ENCODE measurements around the gene SRSF9.

GRCh38 chr12:120473807-120474615, 4.5 kb upstream of the SRSF9 start:
- no peak for TF ChIP-seq HDGF (IDR thresholded peaks at IDR 0.05; ENCODE audit: borderline replicate concordance)
- no peak for TF ChIP-seq SP1 (IDR thresholded peaks at IDR 0.05)
- no peak for TF ChIP-seq L3MBTL2 (conservative IDR thresholded peaks at IDR 0.05)
- no peak for TF ChIP-seq ZNF384 (IDR thresholded peaks at IDR 0.05)
- no peak for TF ChIP-seq ARNT (IDR thresholded peaks at IDR 0.05)
- TF ChIP-seq LEF1 (IDR thresholded peaks at IDR 0.05; ENCODE audit: borderline replicate concordance) = no peak
- no peak for TF ChIP-seq FOXK2 (IDR thresholded peaks at IDR 0.05)
- no peak for TF ChIP-seq BHLHE40 (IDR thresholded peaks at IDR 0.05; ENCODE audit: borderline replicate concordance)
- no peak for TF ChIP-seq FOXA1 (IDR thresholded peaks at IDR 0.05)
- TF ChIP-seq FOXM1 (IDR thresholded peaks at IDR 0.05; ENCODE audit: borderline replicate concordance) = no peak
- no peak for TF ChIP-seq NFRKB (IDR thresholded peaks at IDR 0.05)
